Measurements from ENCODE around the gene SPRY1. TPM values are rescaled to one million over a fixed set of nuclear protein-coding genes. Genes with fewer than 3 reads are reported as not detected.

The SPRY1 gene
- total RNA-seq, 1 experiment from 2014 or later: 4.8 TPM

- CTCF ChIA-PET: no interaction called here
These were observed 47.7 kb downstream of the SPRY1 start for GRCh38 chr4:123444290-123444731.

GRCh38 chr4:123446865-123447474 is 50.4 kb downstream of the SPRY1 start:
- ChIA-PET POLR2A (no interaction called here), CTCF (interaction anchor here (1.0 kb wide), 1 partner anchor 117 kb away, joined by 3 read pairs; no protein-coding TSS in a partner anchor), RAD21 (ENCODE audit: low non-redundant PET in 1 of 2, low total read pairs in 2 of 2, uncharacterized antibody in 2 of 2, unreplicated experiment in 2 of 2) (no interaction called here)
- Histone ChIP-seq H4K20me1 (ENCODE audit: insufficient read depth) (no peaks in the 10 kb centered on the region), H3K79me2 (ENCODE audit: insufficient read depth, low read length) (no peaks in the 10 kb centered on the region), H3K4me1 (ENCODE audit: control insufficient read depth in 1 of 2, insufficient read depth in 2 of 2, low read length in 2 of 2) (no peaks in the 10 kb centered on the region), H3K9me3 (ENCODE audit: control insufficient read depth in 1 of 2, insufficient read depth in 1 of 2, low read depth in 1 of 2, low read length in 2 of 2) (no peaks in the 10 kb centered on the region), H3K4me2 (ENCODE audit: low read length) (no peak overlapping the region), H3K27ac (ENCODE audit: low read depth, low read length) (no peak overlapping the region), H2AFZ (ENCODE audit: low read depth, low read length, poor library complexity, severe bottlenecking) (no peak overlapping the region), H3K36me3 (ENCODE audit: control insufficient read depth in 1 of 2, insufficient read depth in 2 of 2, low read length in 2 of 2) (no peaks in the 10 kb centered on the region), H3K27me3 (ENCODE audit: insufficient read depth, low read length) (no peaks in the 10 kb centered on the region), H3K4me3 (replicated peaks in 1 of 2; ENCODE audit: low read depth in 1 of 2, low read length in 2 of 2) (no peak overlapping the region), H3K9me2 (ENCODE audit: insufficient read depth) (no peaks in the 10 kb centered on the region), H3K9ac (ENCODE audit: low read length) (no peak overlapping the region)
- no TSS peak for BruUV-seq (replicated peaks)
- ATAC-seq (no peak), DNase-seq (ENCODE audit: low read depth, low spot score) (no peak)
- intact Hi-C loops (cut with micrococcal nuclease): no loop called here
- TF ChIP-seq JUND (IDR thresholded peaks at IDR 0.05) (no peak), RAD21 (IDR thresholded peaks at IDR 0.05; ENCODE audit: low read depth) (no peak), POLR2AphosphoS5 (IDR thresholded peaks at IDR 0.05; ENCODE audit: low read depth, low read length) (no peak), SP1 (IDR thresholded peaks at IDR 0.05; ENCODE audit: low read depth) (no peak), ZFX (IDR thresholded peaks at IDR 0.05) (no peak), FOSL1 (IDR thresholded peaks at IDR 0.05; ENCODE audit: low read depth) (no peak), REST (IDR thresholded peaks at IDR 0.05; ENCODE audit: low read depth) (no peak), CBX3 (IDR thresholded peaks at IDR 0.05; ENCODE audit: low read depth) (no peak), SIN3A (IDR thresholded peaks at IDR 0.05; ENCODE audit: low read depth) (no peak), EZH2 (IDR thresholded peaks at IDR 0.05) (no peak), SRF (IDR thresholded peaks at IDR 0.05; ENCODE audit: low read depth) (no peak), EGR1 (IDR thresholded peaks at IDR 0.05; ENCODE audit: low read depth) (no peak)

More at GRCh38 chr4:123444290-123444731, 47.7 kb downstream of the SPRY1 start:
- ATAC-seq (no peak), DNase-seq (ENCODE audit: low read depth, low spot score) (no peak)
- Histone ChIP-seq H3K9me3 (ENCODE audit: control insufficient read depth in 1 of 2, insufficient read depth in 1 of 2, low read depth in 1 of 2, low read length in 2 of 2) (no peaks in the 10 kb centered on the region), H3K9ac (ENCODE audit: low read length) (no peak overlapping the region), H3K36me3 (ENCODE audit: control insufficient read depth in 1 of 2, insufficient read depth in 2 of 2, low read length in 2 of 2) (no peaks in the 10 kb centered on the region), H3K9me2 (ENCODE audit: insufficient read depth) (no peaks in the 10 kb centered on the region), H3K79me2 (ENCODE audit: insufficient read depth, low read length) (no peaks in the 10 kb centered on the region), H3K4me2 (ENCODE audit: low read length) (no peak overlapping the region), H3K4me1 (ENCODE audit: control insufficient read depth in 1 of 2, insufficient read depth in 2 of 2, low read length in 2 of 2) (no peaks in the 10 kb centered on the region), H2AFZ (ENCODE audit: low read depth, low read length, poor library complexity, severe bottlenecking) (no peak overlapping the region), H4K20me1 (ENCODE audit: insufficient read depth) (no peaks in the 10 kb centered on the region), H3K27me3 (ENCODE audit: insufficient read depth, low read length) (no peaks in the 10 kb centered on the region), H3K4me3 (replicated peaks in 1 of 2; ENCODE audit: low read depth in 1 of 2, low read length in 2 of 2) (no peak overlapping the region), H3K27ac (ENCODE audit: low read depth, low read length) (no peak overlapping the region)
- POLR2A ChIA-PET: no interaction called here
- intact Hi-C loops (cut with micrococcal nuclease): no loop called here
- no TSS peak for BruUV-seq (replicated peaks)
- RAD21 ChIA-PET (ENCODE audit: low non-redundant PET in 1 of 2, low total read pairs in 2 of 2, uncharacterized antibody in 2 of 2, unreplicated experiment in 2 of 2): no interaction called here
- TF ChIP-seq POLR2A (IDR thresholded peaks at IDR 0.05; ENCODE audit: borderline replicate concordance, extremely low read depth, insufficient read depth, insufficient read length): no peak
- TF ChIP-seq ZFX (IDR thresholded peaks at IDR 0.05): no peak
- TF ChIP-seq ZBTB33 (IDR thresholded peaks at IDR 0.05; ENCODE audit: extremely low read depth, insufficient replicate concordance, low read length): no peak
- TF ChIP-seq FOSL1 (IDR thresholded peaks at IDR 0.05; ENCODE audit: low read depth): no peak
- TF ChIP-seq JUND (IDR thresholded peaks at IDR 0.05): no peak
- TF ChIP-seq YY1 (IDR thresholded peaks at IDR 0.05; ENCODE audit: extremely low read depth, insufficient replicate concordance, low read depth, low read length): no peak
